Measurements from ENCODE around the gene TUBB. TPM values are rescaled to one million over a fixed set of nuclear protein-coding genes. Genes with fewer than 3 reads are reported as not detected.

TUBB gene
- polyA plus RNA-seq (2012; rRNA removed), result 1,037 and 1,093 TPM in 2 replicates
- polyA plus RNA-seq (2012; cell fraction: cytosol; rRNA removed), result 629 and 839 TPM in 2 replicates
- polyA plus RNA-seq (2012; cell fraction: nucleus; rRNA removed), result 576 and 657 TPM in 2 replicates

DNA sequence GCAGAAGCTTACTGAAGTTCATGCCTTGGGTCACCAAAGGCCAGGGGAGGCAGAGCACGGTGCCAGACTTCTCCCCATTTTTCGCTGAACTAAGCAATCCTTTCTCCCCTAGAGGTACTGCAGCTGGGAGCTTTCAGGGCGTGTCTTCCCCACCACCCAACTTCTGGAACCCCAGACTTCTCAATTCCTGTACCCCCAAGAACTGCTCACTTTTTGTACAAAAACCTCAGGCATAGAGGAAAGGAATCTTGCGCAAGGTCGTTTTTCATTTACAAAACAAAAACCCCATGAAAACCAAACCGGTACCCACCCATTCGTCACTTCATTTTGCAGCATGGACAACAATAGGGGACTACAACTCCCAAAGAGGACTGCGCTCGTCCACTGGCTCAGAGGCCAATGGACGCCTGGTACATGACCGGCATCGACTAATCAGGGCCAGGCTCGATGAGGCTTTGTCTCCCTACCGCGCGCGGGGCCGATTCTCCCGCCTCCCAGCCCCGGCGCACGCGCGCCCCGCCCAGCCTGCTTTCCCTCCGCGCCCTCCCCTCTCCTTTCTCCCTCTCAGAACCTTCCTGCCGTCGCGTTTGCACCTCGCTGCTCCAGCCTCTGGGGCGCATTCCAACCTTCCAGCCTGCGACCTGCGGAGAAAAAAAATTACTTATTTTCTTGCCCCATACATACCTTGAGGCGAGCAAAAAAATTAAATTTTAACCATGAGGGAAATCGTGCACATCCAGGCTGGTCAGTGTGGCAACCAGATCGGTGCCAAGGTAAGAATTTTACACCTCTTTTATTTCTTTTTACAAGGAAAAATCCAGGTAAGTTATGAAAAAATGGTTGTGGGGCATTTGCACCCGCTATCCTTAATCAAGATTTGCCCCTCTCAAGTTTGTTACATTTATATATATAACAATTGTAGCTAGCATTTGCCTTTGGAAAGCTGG, at the start of gene TUBB:
TSS of gene TUBB (plus strand) at position 562 of the 947 bp plus-strand sequence. CDS start at position 717, 155 bp downstream.
- ChIA-PET CTCF (interaction anchor here (0.6 to 42.4 kb wide), 6 partner anchors 8 to 141 kb away, joined by 3 to 838 read pairs (median 4); partner anchors contain the start of genes DHX16, FLOT1, NRM and PPP1R18), POLR2A (interaction anchor here (1.2 to 1.8 kb wide), 3 partner anchors 32 to 37 kb away, joined by 4 to 10 read pairs (median 4); no protein-coding TSS in a partner anchor)
- no peaks in the 10 kb centered on the region for H3K9me2 ChIP-seq
- peak within 1 kb of the TSS; percentile 12; the same call in 1 of the 2 replicates for H2AFZ ChIP-seq (ENCODE audit: low read depth)
- under 1% methylated on average over 22 of the region's 38 CpGs for WGBS (ENCODE audit: low lambda C conversion rate)
- H3F3A ChIP-seq (replicated peaks; ENCODE audit: insufficient read depth), result peaks cover 54% of the 10 kb centered on the region
- peak; percentile 86 for DNase-seq
- H3K9me3 ChIP-seq, result no peaks in the 10 kb centered on the region; the same call in 1 of the 2 replicates
- H3K4me1 ChIP-seq (ENCODE audit: control insufficient read depth in 1 of 2, insufficient read depth in 2 of 2, low read depth in 1 of 2, low read length in 1 of 2), result peaks cover 39% of the 10 kb centered on the region in 2 experiments
- H3K4me2 ChIP-seq, result peak within 1 kb of the TSS; percentile 81
- no peaks in the 10 kb centered on the region for H3K27me3 ChIP-seq (ENCODE audit: insufficient read depth)
- H3K9ac ChIP-seq, result peak within 1 kb of the TSS; percentile 100
- H4K20me1 ChIP-seq (ENCODE audit: insufficient read depth), result peaks cover 37% of the 10 kb centered on the region
- peak within 1 kb of the TSS; percentile 89 to 93 for H3K4me3 ChIP-seq (ENCODE audit: low read depth in 2 of 2, low read length in 1 of 2)
- peaks cover 22 to 32% of the 10 kb centered on the region in 2 experiments for H3K36me3 ChIP-seq (replicated peaks in 1 of 2; ENCODE audit: control insufficient read depth in 1 of 2, insufficient read depth in 2 of 2, low read length in 1 of 2)
- peak within 1 kb of the TSS; percentile 93 to 98 for H3K27ac ChIP-seq (ENCODE audit: low read depth in 2 of 2, low read length in 1 of 2)
- H3K79me2 ChIP-seq (ENCODE audit: insufficient read depth), result peaks cover 86% of the 10 kb centered on the region
- no peak for TF ChIP-seq GABPA (IDR thresholded peaks at IDR 0.05; ENCODE audit: low read depth)
- TF ChIP-seq RFX5 (IDR thresholded peaks at IDR 0.05; ENCODE audit: low read length), result no peak
- TF ChIP-seq, protein P1, sequence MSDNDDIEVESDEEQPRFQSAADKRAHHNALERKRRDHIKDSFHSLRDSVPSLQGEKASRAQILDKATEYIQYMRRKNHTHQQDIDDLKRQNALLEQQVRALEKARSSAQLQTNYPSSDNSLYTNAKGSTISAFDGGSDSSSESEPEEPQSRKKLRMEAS (IDR thresholded peaks at IDR 0.05; ENCODE audit: low read depth), result 0 out of 2 replicates have a peak, but pooled peaks have one; percentile 42
- TF ChIP-seq RAD21 (IDR thresholded peaks at IDR 0.05; ENCODE audit: low read length), result no peak
- TF ChIP-seq POLR2AphosphoS5 (IDR thresholded peaks at IDR 0.05; ENCODE audit: low read depth, low read length), result peak; percentile 99
- no peak for TF ChIP-seq FOXJ3 (CRISPR knock-in tag; IDR thresholded peaks at IDR 0.05)
- no peak for TF ChIP-seq FOSL2 (IDR thresholded peaks at IDR 0.05; ENCODE audit: borderline replicate concordance, low read depth)
- TF ChIP-seq RXRA (IDR thresholded peaks at IDR 0.05; ENCODE audit: borderline replicate concordance, low read depth), result no peak
- no peak for TF ChIP-seq NFIC (IDR thresholded peaks at IDR 0.05; ENCODE audit: borderline replicate concordance)
- TF ChIP-seq, protein P2, sequence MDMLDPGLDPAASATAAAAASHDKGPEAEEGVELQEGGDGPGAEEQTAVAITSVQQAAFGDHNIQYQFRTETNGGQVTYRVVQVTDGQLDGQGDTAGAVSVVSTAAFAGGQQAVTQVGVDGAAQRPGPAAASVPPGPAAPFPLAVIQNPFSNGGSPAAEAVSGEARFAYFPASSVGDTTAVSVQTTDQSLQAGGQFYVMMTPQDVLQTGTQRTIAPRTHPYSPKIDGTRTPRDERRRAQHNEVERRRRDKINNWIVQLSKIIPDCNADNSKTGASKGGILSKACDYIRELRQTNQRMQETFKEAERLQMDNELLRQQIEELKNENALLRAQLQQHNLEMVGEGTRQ (IDR thresholded peaks at IDR 0.05; ENCODE audit: borderline replicate concordance, low read depth, low read length), result no peak
- no peak for TF ChIP-seq EZH2phosphoT487 (IDR thresholded peaks at IDR 0.05; ENCODE audit: borderline replicate concordance, low read depth)
- TF ChIP-seq ELF1 (IDR thresholded peaks at IDR 0.05), result no peak
- TF ChIP-seq SMC3 (IDR thresholded peaks at IDR 0.05; ENCODE audit: low read depth, low read length), result no peak
- no peak for TF ChIP-seq RCOR1 (IDR thresholded peaks at IDR 0.05; ENCODE audit: low read length)
- TF ChIP-seq TEAD4 (IDR thresholded peaks at IDR 0.05; ENCODE audit: borderline replicate concordance, insufficient read depth), result no peak
- TF ChIP-seq GATA2 (CRISPR knock-in tag; IDR thresholded peaks at IDR 0.05), result no peak
- TF ChIP-seq, protein P3, sequence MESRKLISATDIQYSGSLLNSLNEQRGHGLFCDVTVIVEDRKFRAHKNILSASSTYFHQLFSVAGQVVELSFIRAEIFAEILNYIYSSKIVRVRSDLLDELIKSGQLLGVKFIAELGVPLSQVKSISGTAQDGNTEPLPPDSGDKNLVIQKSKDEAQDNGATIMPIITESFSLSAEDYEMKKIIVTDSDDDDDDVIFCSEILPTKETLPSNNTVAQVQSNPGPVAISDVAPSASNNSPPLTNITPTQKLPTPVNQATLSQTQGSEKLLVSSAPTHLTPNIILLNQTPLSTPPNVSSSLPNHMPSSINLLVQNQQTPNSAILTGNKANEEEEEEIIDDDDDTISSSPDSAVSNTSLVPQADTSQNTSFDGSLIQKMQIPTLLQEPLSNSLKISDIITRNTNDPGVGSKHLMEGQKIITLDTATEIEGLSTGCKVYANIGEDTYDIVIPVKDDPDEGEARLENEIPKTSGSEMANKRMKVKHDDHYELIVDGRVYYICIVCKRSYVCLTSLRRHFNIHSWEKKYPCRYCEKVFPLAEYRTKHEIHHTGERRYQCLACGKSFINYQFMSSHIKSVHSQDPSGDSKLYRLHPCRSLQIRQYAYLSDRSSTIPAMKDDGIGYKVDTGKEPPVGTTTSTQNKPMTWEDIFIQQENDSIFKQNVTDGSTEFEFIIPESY (IDR thresholded peaks at IDR 0.05; ENCODE audit: borderline replicate concordance, low read depth), result no peak
- peak; percentile 61 for TF ChIP-seq YY1 (IDR thresholded peaks at IDR 0.05; ENCODE audit: low read depth)
- no peak for TF ChIP-seq JUND (IDR thresholded peaks at IDR 0.05)
- peak; percentile 91 for TF ChIP-seq NRF1 (IDR thresholded peaks at IDR 0.05; ENCODE audit: low read depth, low read length)
- TF ChIP-seq, protein P4, sequence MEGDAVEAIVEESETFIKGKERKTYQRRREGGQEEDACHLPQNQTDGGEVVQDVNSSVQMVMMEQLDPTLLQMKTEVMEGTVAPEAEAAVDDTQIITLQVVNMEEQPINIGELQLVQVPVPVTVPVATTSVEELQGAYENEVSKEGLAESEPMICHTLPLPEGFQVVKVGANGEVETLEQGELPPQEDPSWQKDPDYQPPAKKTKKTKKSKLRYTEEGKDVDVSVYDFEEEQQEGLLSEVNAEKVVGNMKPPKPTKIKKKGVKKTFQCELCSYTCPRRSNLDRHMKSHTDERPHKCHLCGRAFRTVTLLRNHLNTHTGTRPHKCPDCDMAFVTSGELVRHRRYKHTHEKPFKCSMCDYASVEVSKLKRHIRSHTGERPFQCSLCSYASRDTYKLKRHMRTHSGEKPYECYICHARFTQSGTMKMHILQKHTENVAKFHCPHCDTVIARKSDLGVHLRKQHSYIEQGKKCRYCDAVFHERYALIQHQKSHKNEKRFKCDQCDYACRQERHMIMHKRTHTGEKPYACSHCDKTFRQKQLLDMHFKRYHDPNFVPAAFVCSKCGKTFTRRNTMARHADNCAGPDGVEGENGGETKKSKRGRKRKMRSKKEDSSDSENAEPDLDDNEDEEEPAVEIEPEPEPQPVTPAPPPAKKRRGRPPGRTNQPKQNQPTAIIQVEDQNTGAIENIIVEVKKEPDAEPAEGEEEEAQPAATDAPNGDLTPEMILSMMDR (IDR thresholded peaks at IDR 0.05), result no peak; the same call in 1 of the 2 replicates
- no peak for TF ChIP-seq TCF12 (IDR thresholded peaks at IDR 0.05)
- no peak for TF ChIP-seq EP300 (IDR thresholded peaks at IDR 0.05; ENCODE audit: borderline replicate concordance in 1 of 2, low read depth in 1 of 2, low read length in 1 of 2)
- TF ChIP-seq, protein P5, sequence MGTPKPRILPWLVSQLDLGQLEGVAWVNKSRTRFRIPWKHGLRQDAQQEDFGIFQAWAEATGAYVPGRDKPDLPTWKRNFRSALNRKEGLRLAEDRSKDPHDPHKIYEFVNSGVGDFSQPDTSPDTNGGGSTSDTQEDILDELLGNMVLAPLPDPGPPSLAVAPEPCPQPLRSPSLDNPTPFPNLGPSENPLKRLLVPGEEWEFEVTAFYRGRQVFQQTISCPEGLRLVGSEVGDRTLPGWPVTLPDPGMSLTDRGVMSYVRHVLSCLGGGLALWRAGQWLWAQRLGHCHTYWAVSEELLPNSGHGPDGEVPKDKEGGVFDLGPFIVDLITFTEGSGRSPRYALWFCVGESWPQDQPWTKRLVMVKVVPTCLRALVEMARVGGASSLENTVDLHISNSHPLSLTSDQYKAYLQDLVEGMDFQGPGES (IDR thresholded peaks at IDR 0.05; ENCODE audit: low read depth, low read length), result peak; percentile 32; the same call in 1 of the 2 replicates
- TF ChIP-seq MXI1 (IDR thresholded peaks at IDR 0.05; ENCODE audit: low read depth, low read length), result peak; percentile 81
- TF ChIP-seq MEF2A (IDR thresholded peaks at IDR 0.05; ENCODE audit: borderline replicate concordance, low read depth), result no peak
- peak; percentile 100 for TF ChIP-seq TAF1 (IDR thresholded peaks at IDR 0.05; ENCODE audit: borderline replicate concordance, low read depth, low read length)
